IMR-90 (cell line): ENCODE measurements around the gene PLEKHH1. TPM values are rescaled to one million over a fixed set of nuclear protein-coding genes. Genes with fewer than 3 reads are reported as not detected.

Experiments
- ATAC-seq: fragments of 200-7000 bp; cut with Tn5 transposase; 2 replicates; pipeline ENCODE4 v1.9.1; 2020; ENCODE audit warnings: low read depth, mild to moderate bottlenecking, moderate library complexity
- BruUV-seq: library from RNA; stranded (reverse); fragments of 400-500 nt; replicated peaks from 2 replicates; lab custom pipeline; 2021; lab: Mats Ljungman, UMichigan
- CTCF ChIA-PET: fragments of 300-600 bp; formaldehyde crosslinking; extraction: SDS; loops from one replicate; lab custom pipeline; 2021; ENCODE audit warnings: antibody characterized with exemption; lab: Yijun Ruan, JAX
- POLR2A ChIA-PET: fragments of 300-600 bp; sonication (Branson Sonifier 250); formaldehyde crosslinking; loops from one replicate; lab custom pipeline; 2022; ENCODE audit warnings: antibody characterized with exemption; ENCODE audit not compliant: unreplicated experiment; lab: Charles Lee
- DNase-seq: peaks from one replicate; pipeline ENCODE4 v3.0.0; 2013
- H2AFZ ChIP-seq: replicated peaks from 2 replicates; pipeline ENCODE3; 2013; ENCODE audit warnings: low read length, mild to moderate bottlenecking; ENCODE audit not compliant: poor library complexity
- H2AK5ac ChIP-seq: 2 replicates; pipeline ENCODE4 v1.6.1; 2013; ENCODE audit warnings: low read depth, low read length, inconsistent platforms
- H2AK9ac ChIP-seq: replicated peaks from 2 replicates; pipeline ENCODE3; 2013; ENCODE audit warnings: mild to moderate bottlenecking, low read depth, low read length, moderate library complexity; ENCODE audit not compliant: poor library complexity
- H2BK120ac ChIP-seq: 2 replicates; pipeline ENCODE4 v1.6.1; 2013; ENCODE audit warnings: low read depth, low read length, inconsistent platforms
- H2BK15ac ChIP-seq: 3 replicates; pipeline ENCODE4 v1.6.1; 2013; ENCODE audit warnings: low read depth, low read length, inconsistent platforms
- H2BK20ac ChIP-seq: 2 replicates; pipeline ENCODE4 v1.6.1; 2013; ENCODE audit warnings: low read depth, mild to moderate bottlenecking, inconsistent platforms, low read length, moderate library complexity
- H2BK5ac ChIP-seq: 2 replicates; pipeline ENCODE4 v1.6.1; 2013; ENCODE audit warnings: mild to moderate bottlenecking, low read depth, low read length, inconsistent platforms; ENCODE audit not compliant: poor library complexity, severe bottlenecking
- H3K14ac ChIP-seq: replicated peaks from 2 replicates; pipeline ENCODE4 v1.6.1; 2013; ENCODE audit warnings: low read depth, low read length, inconsistent platforms
- H3K18ac ChIP-seq: 2 replicates; pipeline ENCODE4 v1.6.1; 2013; ENCODE audit warnings: low read depth, low read length, control low read depth
- H3K23ac ChIP-seq: 2 replicates; pipeline ENCODE4 v1.6.1; 2013; ENCODE audit warnings: low read depth, low read length, inconsistent platforms
- H3K27ac ChIP-seq: 2 replicates; pipeline ENCODE4 v1.5.1; 2013; ENCODE audit warnings: mild to moderate bottlenecking, control low read depth, low read length; ENCODE audit not compliant: insufficient read depth
- H3K27me3 ChIP-seq: 2 replicates; pipeline ENCODE4 v1.6.1; 2013; ENCODE audit warnings: low read length; ENCODE audit not compliant: control insufficient read depth, insufficient read depth
- H3K36me3 ChIP-seq: 2 replicates; pipeline ENCODE4 v1.6.1; 2013; ENCODE audit warnings: low read length, mixed read lengths; ENCODE audit not compliant: control insufficient read depth, insufficient read depth
- H3K4ac ChIP-seq: 2 replicates; pipeline ENCODE4 v1.6.1; 2013; ENCODE audit warnings: low read depth, low read length, inconsistent platforms
- H3K4me1 ChIP-seq: 2 replicates; pipeline ENCODE4 v1.6.1; 2013; ENCODE audit warnings: low read length, mixed read lengths; ENCODE audit not compliant: control insufficient read depth, insufficient read depth
- H3K4me2 ChIP-seq: 2 replicates; pipeline ENCODE4 v1.6.1; 2013; ENCODE audit warnings: low read depth, mild to moderate bottlenecking, control low read depth, low read length, moderate library complexity
- H3K4me3 ChIP-seq: 2 replicates; pipeline ENCODE4 v1.5.1; 2013; ENCODE audit warnings: low read depth, mild to moderate bottlenecking, control low read depth, low read length, moderate library complexity; ENCODE audit not compliant: insufficient read depth
- H3K56ac ChIP-seq: 2 replicates; pipeline ENCODE4 v1.6.1; 2013; ENCODE audit warnings: low read length, inconsistent platforms; ENCODE audit not compliant: insufficient read depth; ENCODE audit errors: extremely low read depth
- H3K79me1 ChIP-seq, 2 experiments: 2 replicates each; pipeline ENCODE4 v1.6.1; 2013; ENCODE audit warnings: low read length in 2 of 2, inconsistent platforms in 1 of 2, low read depth in 1 of 2
- H3K9ac ChIP-seq: 2 replicates; pipeline ENCODE4 v1.6.1; 2013; ENCODE audit warnings: low read depth, low read length, control low read depth
- H3K9me1 ChIP-seq: 2 replicates; pipeline ENCODE4 v1.6.1; 2013; ENCODE audit warnings: low read length, inconsistent platforms; ENCODE audit not compliant: insufficient read depth
- H3K9me3 ChIP-seq: 2 replicates; pipeline ENCODE4 v1.6.1; 2013; ENCODE audit warnings: low read length; ENCODE audit not compliant: control insufficient read depth, insufficient read depth
- H4K20me1 ChIP-seq: 2 replicates; pipeline ENCODE4 v1.6.1; 2013; ENCODE audit warnings: low read length, inconsistent platforms; ENCODE audit not compliant: insufficient read depth
- H4K5ac ChIP-seq: 2 replicates; pipeline ENCODE4 v1.6.1; 2013; ENCODE audit warnings: mild to moderate bottlenecking, low read depth, low read length, control low read depth
- H4K8ac ChIP-seq, 2 experiments: 2 replicates each; pipeline ENCODE4 v1.6.1; 2013; ENCODE audit warnings: low read depth in 2 of 2, low read length in 2 of 2, control low read depth in 1 of 2, inconsistent platforms in 1 of 2
- H4K91ac ChIP-seq: 2 replicates; pipeline ENCODE4 v1.6.1; 2013; ENCODE audit warnings: low read depth, low read length, inconsistent platforms; ENCODE audit not compliant: insufficient read depth
- BHLHE40 ChIP-seq: fragments of 150-350 bp; IDR thresholded peaks from 2 replicates; pipeline ENCODE4 v1.6.1; 2016; ENCODE audit warnings: mild to moderate bottlenecking, low read depth, low read length
- CEBPB ChIP-seq: IDR thresholded peaks from 2 replicates; pipeline ENCODE4 v1.6.1; 2012; ENCODE audit warnings: low read depth, low read length, improper control_type of control experiment
- CHD1 ChIP-seq: IDR thresholded peaks from 2 replicates; pipeline ENCODE4 v1.6.1; 2012; ENCODE audit warnings: low read depth, low read length, improper control_type of control experiment
- CTCF ChIP-seq: conservative IDR thresholded peaks from 2 replicates; pipeline ENCODE4 v1.5.1; 2012; ENCODE audit warnings: mild to moderate bottlenecking, low read depth, low read length, improper control_type of control experiment
- FOS ChIP-seq: fragments of 150-350 bp; IDR thresholded peaks from 2 replicates; pipeline ENCODE4 v1.6.1; 2016; ENCODE audit warnings: low read depth, low read length
- MAFK ChIP-seq: IDR thresholded peaks from 2 replicates; pipeline ENCODE4 v1.6.1; 2012; ENCODE audit warnings: low read depth, low read length, improper control_type of control experiment
- MAZ ChIP-seq: IDR thresholded peaks from 2 replicates; pipeline ENCODE4 v1.6.1; 2012; ENCODE audit warnings: low read depth, mild to moderate bottlenecking, low read length, improper control_type of control experiment, moderate library complexity, borderline replicate concordance
- MXI1 ChIP-seq: IDR thresholded peaks from 2 replicates; pipeline ENCODE4 v1.6.1; 2012; ENCODE audit warnings: low read depth, mild to moderate bottlenecking, low read length, moderate library complexity, borderline replicate concordance
- NFE2L2 ChIP-seq: fragments of 150-350 bp; IDR thresholded peaks from 2 replicates; pipeline ENCODE4 v1.6.1; 2016; ENCODE audit warnings: low read depth, mild to moderate bottlenecking, low read length
- POLR2A ChIP-seq: IDR thresholded peaks from 2 replicates; pipeline ENCODE4 v1.6.1; 2012; ENCODE audit warnings: mild to moderate bottlenecking, low read depth, low read length
- RAD21 ChIP-seq: IDR thresholded peaks from 2 replicates; pipeline ENCODE4 v1.6.1; 2012; ENCODE audit warnings: low read length, improper control_type of control experiment
- RCOR1 ChIP-seq: IDR thresholded peaks from 2 replicates; pipeline ENCODE4 v1.6.1; 2012; ENCODE audit warnings: mild to moderate bottlenecking, low read length, improper control_type of control experiment; ENCODE audit not compliant: insufficient replicate concordance
- RFX5 ChIP-seq: IDR thresholded peaks from 2 replicates; pipeline ENCODE4 v1.8.0; 2012; ENCODE audit warnings: low read depth, mild to moderate bottlenecking, low read length, moderate library complexity
- SMC3 ChIP-seq: fragments of 150-350 bp; IDR thresholded peaks from 2 replicates; pipeline ENCODE4 v1.6.1; 2016; ENCODE audit warnings: low read depth, mild to moderate bottlenecking, antibody characterized with exemption, low read length, moderate library complexity
- USF2 ChIP-seq: fragments of 150-350 bp; IDR thresholded peaks from 2 replicates; pipeline ENCODE4 v1.6.1; 2017; ENCODE audit warnings: mild to moderate bottlenecking, antibody characterized with exemption, low read length, low read depth
- WGBS, 2 experiments: methylation state at CpG; one replicate each; pipeline versions ENCODE4 v1.1.5 to v1.1.7; 2013; ENCODE audit warnings: missing lambda C conversion rate in 2 of 2; ENCODE audit not compliant: insufficient read length in 1 of 2; ENCODE audit errors: extremely low coverage in 2 of 2; 5-methylcytosine and 5-hydroxymethylcytosine counted together
- dilution Hi-C: fragments of 300-500 bp; cut with HindIII; formaldehyde crosslinking; loops from one replicate; pipeline ENCODE4 v1.14.3; 2018; ENCODE audit warnings: low sequenced_read_pairs; ENCODE audit not compliant: unreplicated experiment
- in situ Hi-C: fragments of 300-500 bp; cut with MboI; formaldehyde crosslinking; loops from 3 replicates; pipeline ENCODE4 v1.14.3; 2019; ENCODE audit warnings: low sequenced_read_pairs, inconsistent platforms, mixed read lengths
- intact Hi-C: fragments of 100-400 bp; cut with micrococcal nuclease; formaldehyde crosslinking; loops from 2 replicates; pipeline ENCODE4 v1.10.0; 2022
- polyA plus RNA-seq, 3 experiments: library from polyadenylated mRNA; depleted of rRNA; stranded (reverse); fragments of >200 nt; gene quantifications; 2 replicates each; pipeline ENCODE4 v1.2.3, GENCODE V29; 2012; ENCODE audit warnings: low replicate concordance in 1 of 3
- total RNA-seq: library from RNA; depleted of rRNA; stranded (reverse); fragments of >200 nt; gene quantifications from 2 replicates; pipeline ENCODE4 v1.2.3, GENCODE V29; 2012
- TF ChIP-seq, protein P1 (sequence below): fragments of 150-350 bp; IDR thresholded peaks from 2 replicates; pipeline ENCODE4 v1.6.1; 2016; ENCODE audit warnings: low read depth, mild to moderate bottlenecking, low read length, moderate library complexity, borderline replicate concordance

The PLEKHH1 gene
- total and polyA plus RNA-seq, 2 of the 4 experiments (the other 2 are of a cell fraction): under 0.01 to 0.34 TPM

DNA sequence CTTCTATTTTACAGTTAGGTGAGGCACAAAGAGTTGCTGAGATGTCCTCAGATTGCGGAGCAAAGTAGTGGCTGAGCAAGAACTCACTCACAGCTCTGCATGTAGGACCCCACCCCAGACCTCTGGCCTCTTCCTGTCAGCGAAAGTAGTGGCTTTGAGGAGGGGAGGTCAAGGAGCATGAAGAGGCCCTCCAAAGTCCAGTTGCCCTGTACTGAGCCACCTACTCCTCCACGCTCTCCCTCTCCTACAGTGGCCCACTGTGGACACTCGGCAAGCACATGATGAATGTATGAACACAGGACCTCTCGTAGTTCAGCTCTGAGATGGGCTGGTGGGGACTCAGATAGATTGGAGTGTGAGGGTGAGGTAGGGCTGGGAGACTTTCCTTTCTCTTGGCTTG is 5.3 kb upstream of the PLEKHH1 start:
- no peak overlapping the region for H4K8ac ChIP-seq
- H3K36me3 ChIP-seq: no peaks in the 10 kb centered on the region
- no peak overlapping the region for H2BK120ac ChIP-seq
- no peak overlapping the region for H2AFZ ChIP-seq
- BruUV-seq: no TSS peak
- H2AK5ac ChIP-seq: no peak overlapping the region
- H3K4me1 ChIP-seq: no peaks in the 10 kb centered on the region
- H3K18ac ChIP-seq: no peak overlapping the region
- TF ChIP-seq FOS (no peak), CHD1 (no peak), BHLHE40 (no peak), CTCF (no peak), CEBPB (no peak), SMC3 (no peak), POLR2A (no peak), MAFK (no peak), RAD21 (no peak), RFX5 (no peak), MAZ (no peak), NFE2L2 (no peak), MXI1 (no peak), RCOR1 (no peak), USF2 (no peak)
- TF ChIP-seq, protein P1, sequence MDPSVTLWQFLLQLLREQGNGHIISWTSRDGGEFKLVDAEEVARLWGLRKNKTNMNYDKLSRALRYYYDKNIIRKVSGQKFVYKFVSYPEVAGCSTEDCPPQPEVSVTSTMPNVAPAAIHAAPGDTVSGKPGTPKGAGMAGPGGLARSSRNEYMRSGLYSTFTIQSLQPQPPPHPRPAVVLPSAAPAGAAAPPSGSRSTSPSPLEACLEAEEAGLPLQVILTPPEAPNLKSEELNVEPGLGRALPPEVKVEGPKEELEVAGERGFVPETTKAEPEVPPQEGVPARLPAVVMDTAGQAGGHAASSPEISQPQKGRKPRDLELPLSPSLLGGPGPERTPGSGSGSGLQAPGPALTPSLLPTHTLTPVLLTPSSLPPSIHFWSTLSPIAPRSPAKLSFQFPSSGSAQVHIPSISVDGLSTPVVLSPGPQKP: no peak
- H3K27ac ChIP-seq: no peak overlapping the region
- CTCF ChIA-PET: interaction anchor here (0.8 to 1.3 kb wide), 3 partner anchors 22 to 44 kb away, joined by 3 to 7 read pairs (median 3); no protein-coding TSS in a partner anchor
- H4K5ac ChIP-seq: no peak overlapping the region
- H3K9ac ChIP-seq: no peak overlapping the region
- no peak overlapping the region for H3K56ac ChIP-seq
- DNase-seq (no peak), ATAC-seq (no peak)
- intact Hi-C loops (loop anchor here (2.0 to 5.0 kb wide), 2 partner anchors 140 to 175 kb away; no protein-coding TSS in a partner anchor), in situ Hi-C loops (no loop called here), dilution Hi-C loops (no loop called here)
- H3K14ac ChIP-seq: no peak overlapping the region
- H2BK15ac ChIP-seq: no peak overlapping the region
- H3K9me3 ChIP-seq: no peaks in the 10 kb centered on the region
- no peaks in the 10 kb centered on the region for H4K20me1 ChIP-seq
- H3K4me3 ChIP-seq: no peak overlapping the region
- H3K4me2 ChIP-seq: no peak overlapping the region
- peaks cover 46% of the 10 kb centered on the region for H3K27me3 ChIP-seq
- H3K9me1 ChIP-seq: no peaks in the 10 kb centered on the region
- no CpG with 5 or more reads among the region's 5 CpGs for WGBS, 2 experiments
- H3K79me1 ChIP-seq: no peaks in the 10 kb centered on the region
- no peak overlapping the region for H4K91ac ChIP-seq
- no peak overlapping the region for H3K23ac ChIP-seq
- H3K4ac ChIP-seq: no peak overlapping the region
- H2BK20ac ChIP-seq: no peak overlapping the region
- no peak overlapping the region for H2AK9ac ChIP-seq
- no peak overlapping the region for H2BK5ac ChIP-seq
- POLR2A ChIA-PET: no interaction called here
